CD14-positive monocyte (primary cell): Measurements from ENCODE around the gene RFX6. TPM values are rescaled to one million over a fixed set of nuclear protein-coding genes. Genes with fewer than 3 reads are reported as not detected.
A peak's percentile ranks its signal among the peaks of the same experiment; 100 is the strongest.

Source experiments
- DNase-seq, 3 donors: peaks; one replicate each; pipeline ENCODE4 v3.0.0-alpha.2; 2011 to 2022
- H2AFZ ChIP-seq: 2 replicates; pipeline ENCODE4 v1.6.0; 2012; ENCODE audit warnings: mild to moderate bottlenecking, low read depth, low read length, inconsistent platforms; ENCODE audit not compliant: insufficient read depth, poor library complexity, severe bottlenecking
- H3K27ac ChIP-seq, 2 donors: 1 replicate in 1 of 2; 2 replicates in 1 of 2; pipeline ENCODE4 v1.5.1; 2012 to 2013; ENCODE audit warnings: low read length in 2 of 2, control low read depth in 1 of 2, inconsistent platforms in 1 of 2, low read depth in 1 of 2, mild to moderate bottlenecking in 1 of 2
- H3K27me3 ChIP-seq, 2 donors: one replicate each; pipeline versions ENCODE4 v1.6.0 to v1.6.1; 2011 to 2013; ENCODE audit warnings: low read length in 2 of 2; ENCODE audit not compliant: control insufficient read depth in 2 of 2, insufficient read depth in 2 of 2
- H3K36me3 ChIP-seq, 2 donors: replicated peaks in 1 of 2; 1 replicate in 1 of 2; 2 replicates in 1 of 2; pipeline versions ENCODE4 v1.5.1 to v1.6.1; 2012 to 2013; ENCODE audit warnings: low read length in 2 of 2, control low read depth in 1 of 2, inconsistent platforms in 1 of 2, mild to moderate bottlenecking in 1 of 2; ENCODE audit not compliant: insufficient read depth in 2 of 2, control insufficient read depth in 1 of 2
- H3K4me1 ChIP-seq, 2 donors: 1 replicate in 1 of 2; 2 replicates in 1 of 2; pipeline versions ENCODE4 v1.5.1 to v1.6.1; 2012 to 2013; ENCODE audit warnings: low read length in 2 of 2, control low read depth in 1 of 2, inconsistent platforms in 1 of 2, mild to moderate bottlenecking in 1 of 2, moderate library complexity in 1 of 2; ENCODE audit not compliant: insufficient read depth in 2 of 2, control insufficient read depth in 1 of 2
- H3K4me2 ChIP-seq: replicated peaks from 2 replicates; pipeline ENCODE3; 2012; ENCODE audit warnings: low read length, moderate library complexity, mild to moderate bottlenecking; ENCODE audit not compliant: poor library complexity, severe bottlenecking; ENCODE audit errors: extremely low read depth
- H3K4me3 ChIP-seq, 3 experiments: fragments of 200-600 bp in 1 of 3; sonication (generic) in 1 of 3; replicated peaks in 1 of 3; 1 replicate in 2 of 3; 2 replicates in 1 of 3; pipeline ENCODE4 v1.5.1; 2011 to 2013; ENCODE audit warnings: low read length in 3 of 3, mild to moderate bottlenecking in 3 of 3, control low read depth in 2 of 3, low read depth in 2 of 3, inconsistent platforms in 1 of 3, moderate library complexity in 1 of 3
- H3K79me2 ChIP-seq: 2 replicates; pipeline ENCODE4 v1.6.0; 2012; ENCODE audit warnings: mild to moderate bottlenecking, control low read depth, inconsistent platforms, low read length, moderate library complexity; ENCODE audit not compliant: insufficient read depth
- H3K9ac ChIP-seq: 2 replicates; pipeline ENCODE4 v1.6.0; 2017; ENCODE audit warnings: low read length, mild to moderate bottlenecking; ENCODE audit not compliant: insufficient read depth, poor library complexity, severe bottlenecking
- H3K9me3 ChIP-seq, 2 donors: replicated peaks in 1 of 2; 1 replicate in 1 of 2; 2 replicates in 1 of 2; pipeline versions ENCODE4 v1.5.1 to v1.6.1; 2012 to 2013; ENCODE audit warnings: low read length in 2 of 2, control low read depth in 1 of 2; ENCODE audit not compliant: control insufficient read depth in 1 of 2, insufficient read depth in 1 of 2
- H4K20me1 ChIP-seq: 2 replicates; pipeline ENCODE4 v1.6.0; 2012; ENCODE audit warnings: mild to moderate bottlenecking, low read length, control low read depth, moderate library complexity; ENCODE audit not compliant: insufficient read depth
- H3K27ac Mint-ChIP-seq, 7 donors: one replicate each; pipeline ENCODE4 v1.8.0; 2020; ENCODE audit warnings: mild to moderate bottlenecking in 7 of 7, mixed read lengths in 7 of 7, moderate library complexity in 6 of 7, inconsistent platforms in 2 of 7
- H3K27me3 Mint-ChIP-seq, 3 donors: one replicate each; pipeline ENCODE4 v1.8.0; 2021 to 2022; ENCODE audit warnings: low read depth in 3 of 3, mild to moderate bottlenecking in 3 of 3, mixed read lengths in 3 of 3, moderate library complexity in 3 of 3, inconsistent platforms in 1 of 3
- H3K36me3 Mint-ChIP-seq, 2 donors: one replicate each; pipeline ENCODE4 v1.8.0; 2020; ENCODE audit warnings: mixed read lengths in 2 of 2, inconsistent platforms in 1 of 2, mild to moderate bottlenecking in 1 of 2
- H3K4me1 Mint-ChIP-seq: one replicate; pipeline ENCODE4 v1.8.0; 2020; ENCODE audit warnings: mild to moderate bottlenecking, mixed read lengths
- H3K4me3 Mint-ChIP-seq, 2 donors: one replicate each; pipeline ENCODE4 v1.8.0; 2020; ENCODE audit warnings: mild to moderate bottlenecking in 2 of 2, mixed read lengths in 2 of 2, moderate library complexity in 1 of 2
- H3K9me3 Mint-ChIP-seq, 7 donors: one replicate each; pipeline ENCODE4 v1.8.0; 2020 to 2022; ENCODE audit warnings: mixed read lengths in 7 of 7, mild to moderate bottlenecking in 6 of 7, moderate library complexity in 6 of 7, inconsistent platforms in 2 of 7
- CTCF ChIP-seq: fragments of 200-600 bp; IDR thresholded peaks from one replicate; pipeline ENCODE4 v1.8.0; 2022; ENCODE audit warnings: antibody characterized with exemption, mild to moderate bottlenecking
- WGBS: methylation state at CpG from one replicate; pipeline ENCODE4 v1.1.5; 2013; ENCODE audit warnings: missing lambda C conversion rate; ENCODE audit not compliant: insufficient coverage; 5-methylcytosine and 5-hydroxymethylcytosine counted together
- intact Hi-C, 2 donors: fragments of 100-400 bp; cut with micrococcal nuclease; formaldehyde crosslinking; loops; one replicate each; pipeline versions ENCODE4 v1.15.0 to v1.15.1; 2023
- polyA plus RNA-seq, 3 donors: library from polyadenylated mRNA; depleted of rRNA in 1 of 3; unstranded in 2 of 3; stranded (reverse) in 1 of 3; fragments of 300-500 nt in 2 of 3; fragments of >200 nt in 1 of 3; fragmentation: Illumina TruSeq in 2 of 3; gene quantifications; 1 replicate in 2 of 3; 2 replicates in 1 of 3; pipeline ENCODE4 v1.2.3, GENCODE V29; 2012 to 2021

Gene RFX6
- polyA plus RNA-seq, 3 donors: not detected

GRCh38 chr6:116842459-116842858 lies 34.6 kb upstream of the RFX6 start:
- Histone ChIP-seq H3K4me2 (no peak overlapping the region), H2AFZ (no peak overlapping the region), H3K36me3 (no peaks in the 10 kb centered on the region), H3K27me3 (no peaks in the 10 kb centered on the region), H3K9me3 (no peaks in the 10 kb centered on the region), H3K4me1 (no peaks in the 10 kb centered on the region), H3K4me3 (no peak overlapping the region), H3K9ac (no peak overlapping the region), H3K79me2 (no peaks in the 10 kb centered on the region), H4K20me1 (no peaks in the 10 kb centered on the region), H3K27ac (no peak overlapping the region)
- Mint-ChIP-seq H3K27me3 (peaks cover 0 to 9% (median 4%) of the 10 kb centered on the region in 3 donors), H3K27ac (peak overlapping the region in 1 of 7 donors; percentile 42), H3K9me3 (peaks cover 0 to 5% (median 0%) of the 10 kb centered on the region in 7 donors), H3K4me3 (no peak overlapping the region), H3K4me1 (peaks cover 2% of the 10 kb centered on the region), H3K36me3 (no peaks in the 10 kb centered on the region)
- DNase-seq: no peak
- WGBS: no CpG with 5 or more reads among the region's 1 CpG
- intact Hi-C loops: no loop called here
- TF ChIP-seq CTCF: no peak

- no peaks in the 10 kb centered on the region for H3K4me1 Mint-ChIP-seq
- intact Hi-C loops: no loop called here
- no peaks in the 10 kb centered on the region for H3K27me3 ChIP-seq
- H3K79me2 ChIP-seq: no peaks in the 10 kb centered on the region
- no peak for DNase-seq
- no peaks in the 10 kb centered on the region for H3K4me1 ChIP-seq
- no peak for TF ChIP-seq CTCF
- no peaks in the 10 kb centered on the region for H3K36me3 ChIP-seq
- H3K27ac ChIP-seq: no peak overlapping the region
- no peaks in the 10 kb centered on the region for H3K36me3 Mint-ChIP-seq
- H3K9me3 ChIP-seq: no peaks in the 10 kb centered on the region
- H3K27ac Mint-ChIP-seq: peak overlapping the region in 1 of 7 donors; percentile 51
- H2AFZ ChIP-seq: no peak overlapping the region
- no peak overlapping the region for H3K4me3 ChIP-seq
- peaks cover 0 to 3% (median 0%) of the 10 kb centered on the region in 7 donors for H3K9me3 Mint-ChIP-seq
- H3K9ac ChIP-seq: no peak overlapping the region
- peaks cover 0 to 4% (median 0%) of the 10 kb centered on the region in 3 donors for H3K27me3 Mint-ChIP-seq
- no peak overlapping the region for H3K4me2 ChIP-seq
- H4K20me1 ChIP-seq: no peaks in the 10 kb centered on the region
- WGBS: 13% methylated on average over 1 of the region's 1 CpG
- no peak overlapping the region for H3K4me3 Mint-ChIP-seq
These were observed 29.8 kb upstream of the RFX6 start for GRCh38 chr6:116847227-116847626.
